Measurements from ENCODE around the gene CEP97.
"Not testable (repeated sequence)": the region's sequence is repeated elsewhere in the genome, so short reads cannot be mapped to it uniquely, and the experiment has no call there.

The CEP97 gene

GRCh38 chr3:101691685-101692671, 32.4 kb upstream of the CEP97 start:
- not testable (repeated sequence) for H3K4me3 Mint-ChIP-seq; H3K9me3 Mint-ChIP-seq; H3K27ac Mint-ChIP-seq; H3K36me3 Mint-ChIP-seq (ENCODE audit: low read depth); H3K27me3 Mint-ChIP-seq (ENCODE audit: low read depth)
- H3K4me1 Mint-ChIP-seq (ENCODE audit: low read depth): peaks cover 14% of the 10 kb centered on the region

- H3K27ac Mint-ChIP-seq; H3K4me1 Mint-ChIP-seq (ENCODE audit: low read depth): not testable (repeated sequence)
Measured at GRCh38 chr3:101693540-101693939, 30.9 kb upstream of the CEP97 start.

GRCh38 chr3:101694836-101695235, 29.6 kb upstream of the CEP97 start:
- not testable (repeated sequence) for H3K36me3 Mint-ChIP-seq (ENCODE audit: low read depth); H3K4me3 Mint-ChIP-seq; H3K27ac Mint-ChIP-seq; H3K27me3 Mint-ChIP-seq (ENCODE audit: low read depth); H3K9me3 Mint-ChIP-seq; H3K4me1 Mint-ChIP-seq (ENCODE audit: low read depth)

More at GRCh38 chr3:101693540-101693939, 30.9 kb upstream of the CEP97 start:
- H3K36me3 Mint-ChIP-seq (ENCODE audit: low read depth); H3K4me3 Mint-ChIP-seq; H3K27me3 Mint-ChIP-seq (ENCODE audit: low read depth); H3K9me3 Mint-ChIP-seq: not testable (repeated sequence)

GRCh38 chr3:101695779-101696372, 28.5 kb upstream of the CEP97 start:
- H3K27me3 Mint-ChIP-seq (ENCODE audit: low read depth): no peaks in the 10 kb centered on the region
- no peaks in the 10 kb centered on the region for H3K36me3 Mint-ChIP-seq (ENCODE audit: low read depth)
- peaks cover 3% of the 10 kb centered on the region for H3K4me1 Mint-ChIP-seq (ENCODE audit: low read depth)
- no peak overlapping the region for H3K4me3 Mint-ChIP-seq
- no peaks in the 10 kb centered on the region for H3K9me3 Mint-ChIP-seq
- H3K27ac Mint-ChIP-seq: no peak overlapping the region

DNA sequence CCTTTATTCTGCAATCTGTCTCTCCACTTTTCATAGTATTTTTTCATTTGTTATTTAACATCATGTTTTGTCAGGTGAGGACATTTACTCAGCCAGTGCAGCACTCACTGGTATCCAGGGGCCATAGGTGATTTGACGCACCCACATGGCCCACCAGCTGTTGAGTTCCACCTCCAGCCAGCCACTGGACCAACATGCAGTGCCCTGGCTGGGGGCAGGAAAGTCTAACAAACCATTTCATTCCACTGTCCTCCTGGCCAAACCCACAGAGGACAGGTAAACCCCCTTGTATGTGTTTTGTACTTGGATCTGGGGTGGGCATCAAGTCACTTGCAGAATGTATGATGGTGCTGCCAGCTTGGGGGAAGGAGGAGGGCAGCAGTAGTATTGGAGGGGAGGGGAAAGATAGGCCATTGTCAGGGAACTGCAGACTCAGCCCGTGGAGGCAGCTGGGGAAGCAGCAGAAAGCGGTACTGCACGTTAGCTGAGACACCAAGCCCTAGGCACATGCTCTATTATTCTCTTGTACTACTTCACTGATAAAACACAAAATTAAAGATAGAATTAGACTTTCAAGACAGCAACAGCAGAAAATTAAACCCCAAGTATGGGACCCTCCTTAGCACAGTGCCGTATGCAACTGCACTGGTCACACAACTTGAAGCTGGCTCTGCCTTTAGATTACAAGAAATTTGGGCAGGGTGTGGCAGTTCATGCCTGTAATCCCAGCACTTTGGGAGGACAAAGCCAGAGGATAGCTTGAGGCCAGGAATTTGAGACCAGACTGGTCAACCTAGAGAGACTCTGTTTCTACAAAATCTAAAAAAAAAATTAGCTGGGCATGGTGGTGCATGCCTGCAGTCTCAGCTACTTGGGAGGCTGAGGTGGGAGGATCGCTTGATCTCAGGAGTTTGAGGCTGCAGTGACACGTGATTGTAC, 22.4 kb upstream of the CEP97 start:
- no peak overlapping the region for H3K27ac Mint-ChIP-seq
- no peak overlapping the region for H3K4me3 Mint-ChIP-seq
- peaks cover 2% of the 10 kb centered on the region for H3K4me1 Mint-ChIP-seq (ENCODE audit: low read depth)
- no peaks in the 10 kb centered on the region for H3K36me3 Mint-ChIP-seq (ENCODE audit: low read depth)
- H3K9me3 Mint-ChIP-seq: no peaks in the 10 kb centered on the region
- H3K27me3 Mint-ChIP-seq (ENCODE audit: low read depth): no peaks in the 10 kb centered on the region

- H3K4me1 Mint-ChIP-seq (ENCODE audit: low read depth): peaks cover 2% of the 10 kb centered on the region
- no peak overlapping the region for H3K4me3 Mint-ChIP-seq
- no peaks in the 10 kb centered on the region for H3K27me3 Mint-ChIP-seq (ENCODE audit: low read depth)
- no peaks in the 10 kb centered on the region for H3K36me3 Mint-ChIP-seq (ENCODE audit: low read depth)
- H3K9me3 Mint-ChIP-seq: no peaks in the 10 kb centered on the region
- no peak overlapping the region for H3K27ac Mint-ChIP-seq
Measured at GRCh38 chr3:101702726-101703125, 21.7 kb upstream of the CEP97 start.

GRCh38 chr3:101703169-101703568, 21.2 kb upstream of the CEP97 start:
- H3K36me3 Mint-ChIP-seq (ENCODE audit: low read depth): no peaks in the 10 kb centered on the region
- no peak overlapping the region for H3K27ac Mint-ChIP-seq
- H3K27me3 Mint-ChIP-seq (ENCODE audit: low read depth): no peaks in the 10 kb centered on the region
- H3K9me3 Mint-ChIP-seq: no peaks in the 10 kb centered on the region
- H3K4me1 Mint-ChIP-seq (ENCODE audit: low read depth): peaks cover 2% of the 10 kb centered on the region
- H3K4me3 Mint-ChIP-seq: no peak overlapping the region

DNA sequence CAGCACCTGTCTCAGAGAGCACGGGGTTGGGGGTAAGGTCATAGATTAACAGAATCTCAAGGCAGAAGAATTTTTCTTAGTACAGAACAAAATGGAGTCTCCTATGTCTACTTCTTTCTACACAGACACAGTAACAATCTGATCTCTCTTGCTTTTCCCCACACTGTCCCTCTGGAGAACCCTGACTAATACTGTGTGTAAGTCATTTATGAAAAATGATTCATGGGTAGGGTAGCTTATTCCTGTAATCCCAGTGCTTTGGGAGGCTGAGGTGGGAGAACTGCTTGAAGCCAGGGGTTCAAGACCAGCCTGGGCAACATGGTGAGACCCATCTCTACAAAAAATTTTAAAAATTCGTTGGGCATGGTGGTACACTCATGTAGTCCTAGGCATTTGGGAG, 19.8 kb upstream of the CEP97 start:
- not testable (repeated sequence) for H3K27ac Mint-ChIP-seq; H3K4me3 Mint-ChIP-seq; H3K36me3 Mint-ChIP-seq (ENCODE audit: low read depth); H3K27me3 Mint-ChIP-seq (ENCODE audit: low read depth); H3K9me3 Mint-ChIP-seq; H3K4me1 Mint-ChIP-seq (ENCODE audit: low read depth)

- Mint-ChIP-seq H3K36me3 (ENCODE audit: low read depth) (no peaks in the 10 kb centered on the region), H3K9me3 (no peaks in the 10 kb centered on the region), H3K4me1 (ENCODE audit: low read depth) (no peaks in the 10 kb centered on the region), H3K4me3 (no peak overlapping the region), H3K27me3 (ENCODE audit: low read depth) (peaks cover 4% of the 10 kb centered on the region), H3K27ac (no peak overlapping the region)
Measured at GRCh38 chr3:101709126-101709525, 15.3 kb upstream of the CEP97 start.

DNA sequence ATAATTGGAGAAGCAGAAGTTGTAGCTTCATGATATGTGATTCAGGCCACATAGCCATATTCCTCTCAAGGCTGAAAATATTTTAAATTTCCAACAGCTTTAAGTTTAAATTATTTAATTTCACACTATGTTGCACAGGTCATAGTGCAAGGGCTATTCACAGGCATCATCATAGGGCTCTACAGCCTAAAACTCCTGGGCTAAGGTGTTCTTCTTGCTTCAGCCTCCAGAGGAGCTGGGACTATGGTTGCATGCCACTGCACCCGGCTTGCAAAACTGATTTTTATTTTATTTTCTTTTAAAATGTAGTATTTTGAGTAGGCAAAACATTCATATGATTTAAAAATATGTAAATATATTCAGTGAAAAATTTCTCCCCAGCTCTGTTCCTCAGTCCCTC, 6.0 kb upstream of the CEP97 start:
- Mint-ChIP-seq H3K4me3 (no peak overlapping the region), H3K27me3 (ENCODE audit: low read depth) (no peaks in the 10 kb centered on the region), H3K27ac (no peak overlapping the region), H3K36me3 (ENCODE audit: low read depth) (no peaks in the 10 kb centered on the region), H3K4me1 (ENCODE audit: low read depth) (peaks cover 17% of the 10 kb centered on the region), H3K9me3 (no peaks in the 10 kb centered on the region)

DNA sequence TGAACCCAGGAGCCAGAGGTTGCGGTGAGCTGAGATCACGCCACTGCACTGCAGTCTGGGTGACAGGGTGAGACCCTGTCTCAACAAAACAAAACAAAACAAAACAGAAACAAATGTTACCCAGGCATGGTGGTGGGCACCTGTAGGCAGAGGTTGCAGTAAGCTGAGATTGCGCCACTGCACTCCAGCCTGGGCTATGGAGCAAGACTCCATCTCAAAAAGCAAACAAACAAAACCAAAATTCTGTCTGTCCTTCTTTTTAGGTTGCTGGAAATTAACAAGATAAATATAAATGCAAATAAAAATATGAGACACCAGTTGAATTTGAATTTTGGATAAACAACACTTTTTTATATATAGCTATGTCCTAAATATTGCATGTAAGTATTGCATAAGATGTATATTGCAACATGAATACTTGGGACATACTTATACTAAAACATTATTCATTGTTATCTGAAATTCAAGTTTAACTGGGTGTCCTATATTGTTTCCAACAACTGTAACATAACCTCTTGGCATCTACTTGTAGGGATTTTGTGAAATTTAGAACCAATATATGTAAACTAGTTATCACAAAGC, 4.7 kb upstream of the CEP97 start:
- no peak overlapping the region for H3K4me3 Mint-ChIP-seq
- no peaks in the 10 kb centered on the region for H3K9me3 Mint-ChIP-seq
- peaks cover 24% of the 10 kb centered on the region for H3K4me1 Mint-ChIP-seq (ENCODE audit: low read depth)
- no peaks in the 10 kb centered on the region for H3K36me3 Mint-ChIP-seq (ENCODE audit: low read depth)
- H3K27ac Mint-ChIP-seq: no peak overlapping the region
- H3K27me3 Mint-ChIP-seq (ENCODE audit: low read depth): no peaks in the 10 kb centered on the region

GRCh38 chr3:101720851-101721840, 3.3 kb upstream of the CEP97 start:
- peak overlapping the region; percentile 56 for H3K4me3 Mint-ChIP-seq
- peak overlapping the region; percentile 83 for H3K27ac Mint-ChIP-seq
- no peaks in the 10 kb centered on the region for H3K9me3 Mint-ChIP-seq
- peaks cover 30% of the 10 kb centered on the region for H3K4me1 Mint-ChIP-seq (ENCODE audit: low read depth)
- no peaks in the 10 kb centered on the region for H3K36me3 Mint-ChIP-seq (ENCODE audit: low read depth)
- H3K27me3 Mint-ChIP-seq (ENCODE audit: low read depth): no peaks in the 10 kb centered on the region

GRCh38 chr3:101722394-101723173, 1.8 kb upstream of the CEP97 start:
- H3K4me3 Mint-ChIP-seq: peak overlapping the region; percentile 49
- H3K36me3 Mint-ChIP-seq (ENCODE audit: low read depth): peaks cover 5% of the 10 kb centered on the region
- no peaks in the 10 kb centered on the region for H3K9me3 Mint-ChIP-seq
- H3K27ac Mint-ChIP-seq: peak overlapping the region; percentile 83
- H3K4me1 Mint-ChIP-seq (ENCODE audit: low read depth): peaks cover 37% of the 10 kb centered on the region
- no peaks in the 10 kb centered on the region for H3K27me3 Mint-ChIP-seq (ENCODE audit: low read depth)

Data from T-helper 1 cell treated with Interleukin-12 subunit alpha and Interleukin-12 subunit beta and Interleukin-4 antibody, amounts not matched to agents 30 μg/mL and 1 μg/mL, for 36 hours (primary cell).